Fibroblast of lung (primary cell): Measurements from ENCODE around the gene CASP8. TPM values are rescaled to one million over a fixed set of nuclear protein-coding genes. Genes with fewer than 3 reads are reported as not detected.

Source experiments
- DNase-seq, 2 donors: peaks; one replicate each; pipeline versions ENCODE4 v3.0.0 to v3.0.0-alpha.2; 2010; ENCODE audit warnings: low read depth in 2 of 2
- H2AFZ ChIP-seq: 2 replicates; pipeline ENCODE4 v1.5.1; 2012; ENCODE audit warnings: low read length, control low read depth, inconsistent platforms
- H3K27ac ChIP-seq: 2 replicates; pipeline ENCODE4 v1.5.1; 2011; ENCODE audit warnings: low read length, control low read depth; ENCODE audit not compliant: insufficient read depth
- H3K27me3 ChIP-seq: 2 replicates; pipeline ENCODE4 v1.5.1; 2011; ENCODE audit warnings: mild to moderate bottlenecking, low read length; ENCODE audit not compliant: control insufficient read depth, insufficient read depth
- H3K36me3 ChIP-seq: 2 replicates; pipeline ENCODE4 v1.5.1; 2011; ENCODE audit warnings: low read length; ENCODE audit not compliant: control insufficient read depth, insufficient read depth
- H3K4me1 ChIP-seq: 2 replicates; pipeline ENCODE4 v1.5.1; 2011; ENCODE audit warnings: low read length; ENCODE audit not compliant: control insufficient read depth, insufficient read depth; ENCODE audit errors: extremely low read depth
- H3K4me2 ChIP-seq: 2 replicates; pipeline ENCODE4 v1.5.1; 2011; ENCODE audit warnings: low read length, control low read depth; ENCODE audit not compliant: insufficient read depth; ENCODE audit errors: extremely low read depth
- H3K4me3 ChIP-seq, 4 experiments: fragments of 200-600 bp in 1 of 4; sonication (generic) in 1 of 4; replicated peaks in 1 of 4; 2 replicates each; pipeline ENCODE4 v1.5.1; 2011 to 2016; ENCODE audit warnings: low read length in 4 of 4, low read depth in 3 of 4, mild to moderate bottlenecking in 3 of 4, control low read depth in 2 of 4, inconsistent platforms in 1 of 4, mixed read lengths in 1 of 4; ENCODE audit not compliant: insufficient read depth in 1 of 4; ENCODE audit errors: control extremely low read depth in 1 of 4
- H3K79me2 ChIP-seq: 2 replicates; pipeline ENCODE4 v1.5.1; 2012; ENCODE audit warnings: mild to moderate bottlenecking, low read length, inconsistent platforms; ENCODE audit not compliant: control insufficient read depth, insufficient read depth
- H3K9ac ChIP-seq: 2 replicates; pipeline ENCODE4 v1.5.1; 2011; ENCODE audit warnings: mild to moderate bottlenecking, low read length, control low read depth; ENCODE audit not compliant: insufficient read depth
- H3K9me3 ChIP-seq: 2 replicates; pipeline ENCODE4 v1.5.1; 2012; ENCODE audit warnings: low read depth, low read length; ENCODE audit not compliant: control insufficient read depth, insufficient read depth
- H4K20me1 ChIP-seq: 2 replicates; pipeline ENCODE4 v1.5.1; 2011; ENCODE audit warnings: low read length; ENCODE audit not compliant: control insufficient read depth, insufficient read depth; ENCODE audit errors: extremely low read depth
- EZH2 ChIP-seq: IDR thresholded peaks from 2 replicates; pipeline ENCODE4 v1.5.1; 2012; ENCODE audit warnings: low read length, control low read depth, mild to moderate bottlenecking; ENCODE audit errors: missing control alignments
- polyA plus RNA-seq, 2 donors: library from polyadenylated mRNA; depleted of rRNA in 1 of 2; stranded (reverse) in 1 of 2; unstranded in 1 of 2; fragments of >200 nt; gene quantifications; 2 replicates each; pipeline ENCODE4 v1.2.1, GENCODE V29; 2011 to 2012; ENCODE audit warnings: missing spikeins in 1 of 2
- total RNA-seq: library from RNA; depleted of rRNA; stranded (reverse); fragments of >200 nt; gene quantifications from 2 replicates; pipeline ENCODE4 v1.2.1, GENCODE V29; 2014
- TF ChIP-seq, protein P1 (sequence below), 2 donors: IDR thresholded peaks in 1 of 2; conservative IDR thresholded peaks in 1 of 2; 1 replicate in 1 of 2; 2 replicates in 1 of 2; pipeline ENCODE4 v1.5.1; 2011 to 2012; ENCODE audit warnings: low read length in 2 of 2, control low read depth in 1 of 2, inconsistent platforms in 1 of 2, low read depth in 1 of 2, mild to moderate bottlenecking in 1 of 2

The CASP8 gene
- total and polyA plus RNA-seq, 2 donors (not counting 1 experiment from before 2014, with no cell fraction given) = 22.6 to 31.5 TPM

DNA sequence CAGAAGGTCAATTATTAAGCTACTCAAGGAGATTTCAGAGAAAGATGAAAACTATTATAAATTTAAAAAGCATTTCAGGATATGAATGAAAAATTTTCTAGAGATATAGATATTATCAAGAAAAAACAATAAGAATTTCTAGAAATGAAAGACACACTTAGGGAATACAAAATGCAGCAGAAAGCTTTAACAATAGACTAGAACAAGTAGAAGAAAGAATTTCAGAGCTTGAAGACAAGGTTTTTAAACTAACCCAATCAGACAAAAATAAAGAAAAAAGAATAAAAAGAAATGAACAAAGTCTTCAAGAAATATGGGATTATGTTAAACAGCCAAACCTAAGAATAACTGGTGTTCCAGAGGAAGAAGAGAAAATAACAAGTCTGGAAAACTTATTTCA is 62.4 kb downstream of the CASP8 start:
- Histone ChIP-seq H3K27me3 (no peaks in the 10 kb centered on the region), H2AFZ (no peak overlapping the region), H3K4me3 (no peak overlapping the region), H3K4me1 (no peaks in the 10 kb centered on the region), H3K79me2 (no peaks in the 10 kb centered on the region), H4K20me1 (no peaks in the 10 kb centered on the region), H3K4me2 (no peak overlapping the region), H3K9me3 (no peaks in the 10 kb centered on the region), H3K9ac (no peak overlapping the region), H3K27ac (no peak overlapping the region), H3K36me3 (no peaks in the 10 kb centered on the region)
- TF ChIP-seq EZH2 = no peak
- TF ChIP-seq, protein P1, sequence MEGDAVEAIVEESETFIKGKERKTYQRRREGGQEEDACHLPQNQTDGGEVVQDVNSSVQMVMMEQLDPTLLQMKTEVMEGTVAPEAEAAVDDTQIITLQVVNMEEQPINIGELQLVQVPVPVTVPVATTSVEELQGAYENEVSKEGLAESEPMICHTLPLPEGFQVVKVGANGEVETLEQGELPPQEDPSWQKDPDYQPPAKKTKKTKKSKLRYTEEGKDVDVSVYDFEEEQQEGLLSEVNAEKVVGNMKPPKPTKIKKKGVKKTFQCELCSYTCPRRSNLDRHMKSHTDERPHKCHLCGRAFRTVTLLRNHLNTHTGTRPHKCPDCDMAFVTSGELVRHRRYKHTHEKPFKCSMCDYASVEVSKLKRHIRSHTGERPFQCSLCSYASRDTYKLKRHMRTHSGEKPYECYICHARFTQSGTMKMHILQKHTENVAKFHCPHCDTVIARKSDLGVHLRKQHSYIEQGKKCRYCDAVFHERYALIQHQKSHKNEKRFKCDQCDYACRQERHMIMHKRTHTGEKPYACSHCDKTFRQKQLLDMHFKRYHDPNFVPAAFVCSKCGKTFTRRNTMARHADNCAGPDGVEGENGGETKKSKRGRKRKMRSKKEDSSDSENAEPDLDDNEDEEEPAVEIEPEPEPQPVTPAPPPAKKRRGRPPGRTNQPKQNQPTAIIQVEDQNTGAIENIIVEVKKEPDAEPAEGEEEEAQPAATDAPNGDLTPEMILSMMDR (conservative IDR thresholded peaks at IDR 0.05 in 1 of 2, IDR thresholded peaks at IDR 0.05 in 1 of 2; ENCODE audit: low read depth in 1 of 2, low read length in 2 of 2) = no peak
- peak in 1 of 2 donors; percentile 2 for DNase-seq

DNA sequence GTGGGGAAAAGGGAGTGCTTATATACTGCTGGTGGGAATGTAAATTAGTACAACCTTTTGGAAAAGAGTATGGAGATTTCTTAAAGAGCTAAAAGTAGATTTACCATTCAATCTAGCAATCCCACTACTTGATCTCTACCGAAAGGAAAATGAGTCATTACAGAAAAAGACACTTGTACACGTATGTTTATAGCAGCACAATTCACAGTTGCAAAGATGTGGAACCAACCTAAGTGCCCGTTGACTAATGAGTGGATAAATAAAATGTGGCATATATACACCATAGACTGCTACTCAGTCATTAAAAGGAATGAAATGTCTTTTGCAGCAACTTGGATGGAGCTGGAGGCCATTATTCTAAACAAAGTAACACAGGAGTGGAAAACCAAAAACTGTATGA is 67.3 kb downstream of the CASP8 start:
- TF ChIP-seq, protein P1 (conservative IDR thresholded peaks at IDR 0.05 in 1 of 2, IDR thresholded peaks at IDR 0.05 in 1 of 2; ENCODE audit: low read depth in 1 of 2, low read length in 2 of 2) = no peak
- TF ChIP-seq EZH2 = no peak
- Histone ChIP-seq H2AFZ (no peak overlapping the region), H3K36me3 (no peaks in the 10 kb centered on the region), H4K20me1 (no peaks in the 10 kb centered on the region), H3K4me3 (no peak overlapping the region), H3K27ac (no peak overlapping the region), H3K9me3 (no peaks in the 10 kb centered on the region), H3K4me1 (no peaks in the 10 kb centered on the region), H3K79me2 (no peaks in the 10 kb centered on the region), H3K9ac (no peak overlapping the region), H3K4me2 (no peak overlapping the region), H3K27me3 (no peaks in the 10 kb centered on the region)
- DNase-seq = peak in 1 of 2 donors; percentile 4

- Histone ChIP-seq H3K27ac (no peak overlapping the region), H3K79me2 (no peaks in the 10 kb centered on the region), H4K20me1 (no peaks in the 10 kb centered on the region), H3K4me1 (no peaks in the 10 kb centered on the region), H3K36me3 (no peaks in the 10 kb centered on the region), H3K27me3 (no peaks in the 10 kb centered on the region), H2AFZ (no peak overlapping the region), H3K4me3 (no peak overlapping the region), H3K4me2 (no peak overlapping the region), H3K9me3 (no peaks in the 10 kb centered on the region), H3K9ac (no peak overlapping the region)
- no peak for DNase-seq
- TF ChIP-seq, protein P1 (conservative IDR thresholded peaks at IDR 0.05 in 1 of 2, IDR thresholded peaks at IDR 0.05 in 1 of 2; ENCODE audit: low read depth in 1 of 2, low read length in 2 of 2) = no peak
- no peak for TF ChIP-seq EZH2
These were observed 69.1 kb downstream of the CASP8 start for GRCh38 chr2:201329409-201329808.

Other genes with a start within 250 kb of the CASP8 start
- gene HYCC2, start 188.9 kb upstream of the CASP8 start, total RNA-seq = 6.2 and 8.6 TPM in 2 replicates
- 3.4 and 6.2 TPM in 2 replicates for gene HYCC2, start 188.9 kb upstream of the CASP8 start, polyA plus RNA-seq
- gene NDUFB3, start 188.5 kb upstream of the CASP8 start, total RNA-seq = 69.9 and 77.5 TPM in 2 replicates
- gene NDUFB3, start 188.5 kb upstream of the CASP8 start, polyA plus RNA-seq = 117 and 121 TPM in 2 replicates
- gene CFLAR, start 144.4 kb upstream of the CASP8 start, total RNA-seq = 80.4 and 86.5 TPM in 2 replicates
- gene CFLAR, start 144.4 kb upstream of the CASP8 start, polyA plus RNA-seq = 24.9 and 39.3 TPM in 2 replicates
- gene CASP10, start 77.4 kb upstream of the CASP8 start, total RNA-seq = 4.9 and 8.1 TPM in 2 replicates
- 5.0 and 5.5 TPM in 2 replicates for gene CASP10, start 77.4 kb upstream of the CASP8 start, polyA plus RNA-seq
- 1.0 and 1.3 TPM in 2 replicates for gene FLACC1, start 96.8 kb downstream of the CASP8 start, total RNA-seq
- gene FLACC1, start 96.8 kb downstream of the CASP8 start, polyA plus RNA-seq = 0.27 and 0.56 TPM in 2 replicates
- 72.9 and 81.1 TPM in 2 replicates for gene TRAK2, start 190.9 kb downstream of the CASP8 start, total RNA-seq
- 48.6 and 73.2 TPM in 2 replicates for gene TRAK2, start 190.9 kb downstream of the CASP8 start, polyA plus RNA-seq
- 57.8 and 84.7 TPM in 2 replicates for gene STRADB, start 191.2 kb downstream of the CASP8 start, total RNA-seq
- 24.4 and 27.4 TPM in 2 replicates for gene STRADB, start 191.2 kb downstream of the CASP8 start, polyA plus RNA-seq